Head of caudate nucleus (tissue), 42 donors: ENCODE data around the gene PSAPL1.

Experiments
- DNase-seq, 42 donors: peaks; one replicate each; pipeline versions ENCODE4 v3.0.0 to v3.0.0-alpha.2; 2020 to 2021; ENCODE audit warnings: mixed read lengths in 7 of 42
- intact Hi-C: fragments of 100-400 bp; cut with DNase I; formaldehyde crosslinking; loops from one replicate; pipeline ENCODE4 v1.15.0; 2022

Gene PSAPL1

DNA sequence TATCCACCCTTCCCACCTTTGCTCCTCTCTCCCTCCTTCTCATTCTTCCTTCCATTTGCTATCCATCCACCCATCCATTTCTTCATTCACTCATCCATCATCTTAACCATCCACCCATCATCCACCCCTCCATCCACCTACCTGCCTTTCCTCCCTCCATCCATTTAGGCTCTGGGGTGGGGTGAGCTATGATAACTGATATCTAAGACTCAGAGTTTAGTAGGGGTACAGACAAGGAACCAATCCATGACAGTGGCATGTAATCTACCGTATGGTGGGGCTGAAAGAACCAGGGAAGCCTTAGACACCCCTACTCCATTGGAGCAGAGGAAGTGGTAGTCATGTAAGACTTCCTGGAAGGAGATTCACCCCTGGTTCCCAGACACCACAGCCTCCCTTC is 23.2 kb downstream of the PSAPL1 start:
- peak in 2 of 42 donors; percentile 4 to 6 for DNase-seq
- intact Hi-C loops, result no loop called here

DNA sequence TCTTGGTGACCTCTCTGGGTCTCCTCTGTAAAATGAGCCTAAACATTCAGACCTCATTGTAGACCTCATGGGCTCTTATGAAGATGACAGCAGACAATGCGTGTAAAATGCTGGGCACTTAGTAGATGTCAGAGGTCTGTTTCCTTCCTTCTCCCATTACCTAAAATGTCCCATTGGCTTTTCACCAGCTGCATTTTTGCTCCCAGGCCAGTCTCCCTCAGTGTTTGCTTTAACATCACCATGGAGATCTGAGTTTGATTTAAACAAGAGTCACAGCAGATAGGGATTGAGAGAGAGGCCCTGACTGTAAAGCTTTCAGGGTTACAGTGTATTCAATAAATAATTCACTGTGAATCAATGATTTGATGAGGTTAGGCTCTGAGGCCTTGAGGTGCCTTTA is 24.3 kb downstream of the PSAPL1 start:
- intact Hi-C loops, result no loop called here
- DNase-seq, result peak in 1 of 42 donors; percentile 14

DNA sequence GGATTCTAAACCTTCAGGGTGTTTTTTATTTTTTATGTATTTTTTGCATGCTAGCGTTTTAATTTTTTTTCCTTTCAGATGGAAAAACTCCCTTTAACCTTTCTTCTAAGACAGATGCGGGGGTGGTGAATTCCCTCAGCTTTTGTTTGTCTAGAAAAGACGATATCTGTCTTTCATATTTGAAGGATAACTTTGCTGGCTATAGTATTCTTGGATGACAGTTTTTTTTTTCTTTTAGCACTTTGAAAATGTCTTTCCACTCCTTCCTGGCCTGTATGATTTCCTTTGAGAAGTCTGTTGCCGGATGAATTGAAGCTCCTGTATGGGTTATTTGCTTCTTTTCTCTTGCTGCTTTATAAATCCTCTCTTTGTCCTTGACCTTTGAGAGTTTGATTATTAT is 26.6 kb downstream of the PSAPL1 start:
- peak in 1 of 42 donors; percentile 0 for DNase-seq
- intact Hi-C loops, result no loop called here

DNA sequence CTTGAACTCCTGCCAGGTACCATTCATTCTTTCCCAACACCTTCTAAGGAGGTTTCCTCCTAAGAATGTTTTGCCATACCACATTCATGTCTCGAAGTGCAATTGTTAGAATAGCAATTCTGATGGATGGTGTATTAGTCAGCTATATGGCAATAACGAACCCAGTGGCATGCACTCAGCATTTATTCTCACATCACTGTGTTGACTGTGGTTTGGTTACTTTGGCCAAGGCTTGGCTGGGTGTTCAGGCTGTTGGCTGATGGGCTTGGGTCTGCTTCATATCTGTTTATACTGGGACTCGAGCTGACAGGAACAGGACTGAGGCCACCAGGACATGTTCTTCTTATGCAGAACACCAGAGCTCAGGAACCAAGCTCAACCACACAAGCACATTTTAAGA is 31.7 kb downstream of the PSAPL1 start:
- DNase-seq, result peak in 13 of 42 donors; percentile 1 to 18 (median 6)
- intact Hi-C loops, result no loop called here

DNA sequence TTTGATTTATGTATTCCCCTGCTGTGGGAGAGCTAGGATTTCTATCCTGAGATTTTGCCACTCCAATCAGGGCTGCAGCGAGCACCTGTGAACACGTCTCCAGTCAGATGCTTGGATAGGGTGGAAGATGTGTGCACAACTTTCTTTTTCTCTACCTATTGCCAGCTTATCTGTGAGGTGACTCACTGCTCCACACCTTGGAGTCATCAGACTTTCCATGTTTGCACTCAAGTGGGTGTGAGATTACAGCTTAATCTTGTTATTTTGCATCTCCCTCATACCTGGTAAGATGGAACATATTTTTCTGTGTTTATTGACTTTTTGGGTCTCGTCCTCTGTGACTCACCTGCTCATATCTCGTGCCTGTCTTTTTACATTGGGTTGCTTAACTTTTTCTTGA is 32.2 kb downstream of the PSAPL1 start:
- intact Hi-C loops, result no loop called here
- DNase-seq, result peak in 21 of 42 donors; percentile 2 to 59 (median 16)

DNA sequence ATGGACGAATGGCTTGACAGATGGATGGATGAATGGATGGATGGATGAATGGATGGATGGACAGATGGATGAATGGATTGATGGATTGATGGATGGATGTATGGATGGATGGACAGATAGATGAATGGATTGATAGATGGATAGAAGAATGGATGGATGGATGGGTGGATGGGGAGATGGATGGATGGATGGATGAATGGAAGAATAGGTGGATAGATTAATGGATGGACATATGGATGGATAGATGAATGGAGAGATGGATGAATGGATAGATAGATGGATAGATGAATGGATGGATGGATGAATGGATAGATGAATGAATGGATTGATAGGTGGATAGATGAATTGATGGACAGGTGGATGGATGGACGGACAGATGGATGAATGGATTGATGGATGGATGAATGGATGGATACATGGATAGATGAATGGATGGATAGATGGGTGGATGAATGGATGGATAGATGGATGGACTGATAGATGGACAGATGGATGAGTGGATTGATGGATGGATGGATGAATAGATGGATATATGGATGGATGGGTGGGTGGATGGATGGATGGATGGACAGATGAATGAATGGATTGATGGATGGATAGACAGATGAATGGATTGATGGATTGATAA is 33.9 kb downstream of the PSAPL1 start:
- DNase-seq, result no peak
- intact Hi-C loops, result no loop called here

DNA sequence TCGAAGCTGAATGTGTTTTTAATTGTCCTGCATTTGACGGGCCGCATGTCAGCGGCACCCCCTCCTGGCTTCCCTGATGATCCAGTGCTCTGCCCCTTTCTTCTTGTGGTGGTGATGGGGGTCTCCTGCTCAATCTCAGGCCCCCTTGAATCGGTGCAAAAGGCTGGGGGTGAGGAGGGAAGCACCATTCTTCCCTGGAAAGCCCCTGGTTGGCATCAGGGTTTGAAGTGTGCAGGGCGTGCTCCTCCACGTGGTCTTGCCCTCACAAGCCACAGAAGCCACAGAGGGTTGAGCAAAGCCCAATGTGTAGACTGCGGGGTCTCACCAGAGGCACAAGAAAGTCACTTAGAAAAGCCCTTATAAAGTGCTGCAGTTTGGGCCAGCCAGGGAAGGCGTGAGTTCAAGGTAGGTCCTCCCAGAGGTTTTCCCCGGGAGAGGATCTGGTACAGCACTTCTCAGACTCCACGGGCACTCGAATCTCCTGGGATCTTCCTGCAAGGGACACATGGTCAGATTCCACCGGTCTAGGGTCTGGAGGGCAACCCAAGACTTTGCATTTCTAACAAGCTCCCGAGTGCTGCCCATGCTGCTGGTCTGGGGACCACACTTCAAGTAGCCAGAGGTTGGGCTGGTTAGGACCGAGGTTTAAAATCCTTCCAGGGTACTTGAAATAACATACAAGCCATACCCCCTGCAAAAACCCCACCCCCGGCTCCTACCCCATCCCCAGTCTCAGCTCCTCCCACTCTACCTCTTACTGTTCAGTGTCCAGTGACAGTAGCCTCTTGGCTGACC is 35.1 kb downstream of the PSAPL1 start:
- peak in 17 of 42 donors; percentile 1 to 36 (median 9) for DNase-seq

DNA sequence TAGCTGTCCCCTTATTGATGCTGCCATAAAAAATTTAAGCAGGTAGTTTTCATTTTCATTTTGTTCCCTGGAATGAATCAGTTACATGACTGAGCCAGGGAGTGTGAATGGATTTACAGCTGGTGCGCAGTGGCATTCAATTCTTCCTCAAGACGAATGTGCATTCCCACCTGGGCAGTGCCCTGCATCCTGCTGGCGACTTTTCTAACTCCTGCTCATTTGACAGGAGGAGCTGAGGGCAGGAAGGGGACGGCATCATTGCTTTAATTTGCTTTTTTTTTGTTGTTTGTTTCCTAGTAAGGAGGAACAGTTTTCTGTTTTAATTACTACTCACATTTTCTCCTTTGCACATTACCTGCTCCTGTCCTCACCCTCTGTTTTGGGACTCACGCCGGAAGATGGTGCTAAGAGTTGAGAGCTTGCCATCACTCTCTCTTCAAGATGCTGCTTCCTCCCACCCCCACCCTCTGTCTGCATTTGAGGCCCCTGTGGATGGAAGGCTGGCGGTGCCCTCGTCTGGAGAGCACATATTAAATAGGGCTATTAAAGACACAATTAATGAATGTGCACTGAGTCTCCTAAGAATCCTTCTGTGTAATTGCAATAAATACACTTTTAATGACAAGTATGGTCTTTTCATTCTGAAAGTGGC is 35.8 kb downstream of the PSAPL1 start:
- peak in 19 of 42 donors; percentile 7 to 40 (median 13) for DNase-seq
- intact Hi-C loops, result no loop called here

More for the DNA sequence above, 35.1 kb downstream of the PSAPL1 start:
- intact Hi-C loops, result no loop called here

DNA sequence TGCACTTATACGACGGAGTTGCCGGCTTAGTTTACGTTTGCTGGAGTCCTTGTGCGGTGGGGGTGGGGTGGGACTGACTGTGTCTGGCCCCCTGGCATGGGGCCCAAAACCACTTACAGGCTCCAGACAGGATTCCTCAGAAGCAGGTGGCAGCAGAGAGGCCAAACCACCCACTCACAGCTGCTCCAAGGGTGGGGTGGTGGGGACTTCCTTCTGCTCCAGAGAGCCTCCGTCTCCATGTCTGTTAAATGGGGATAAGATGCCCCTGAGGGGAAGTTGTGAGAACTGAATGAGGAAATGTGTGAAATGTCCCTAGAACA is 36.7 kb downstream of the PSAPL1 start:
- intact Hi-C loops, result no loop called here
- peak in 21 of 42 donors; percentile 11 to 63 (median 35) for DNase-seq

DNA sequence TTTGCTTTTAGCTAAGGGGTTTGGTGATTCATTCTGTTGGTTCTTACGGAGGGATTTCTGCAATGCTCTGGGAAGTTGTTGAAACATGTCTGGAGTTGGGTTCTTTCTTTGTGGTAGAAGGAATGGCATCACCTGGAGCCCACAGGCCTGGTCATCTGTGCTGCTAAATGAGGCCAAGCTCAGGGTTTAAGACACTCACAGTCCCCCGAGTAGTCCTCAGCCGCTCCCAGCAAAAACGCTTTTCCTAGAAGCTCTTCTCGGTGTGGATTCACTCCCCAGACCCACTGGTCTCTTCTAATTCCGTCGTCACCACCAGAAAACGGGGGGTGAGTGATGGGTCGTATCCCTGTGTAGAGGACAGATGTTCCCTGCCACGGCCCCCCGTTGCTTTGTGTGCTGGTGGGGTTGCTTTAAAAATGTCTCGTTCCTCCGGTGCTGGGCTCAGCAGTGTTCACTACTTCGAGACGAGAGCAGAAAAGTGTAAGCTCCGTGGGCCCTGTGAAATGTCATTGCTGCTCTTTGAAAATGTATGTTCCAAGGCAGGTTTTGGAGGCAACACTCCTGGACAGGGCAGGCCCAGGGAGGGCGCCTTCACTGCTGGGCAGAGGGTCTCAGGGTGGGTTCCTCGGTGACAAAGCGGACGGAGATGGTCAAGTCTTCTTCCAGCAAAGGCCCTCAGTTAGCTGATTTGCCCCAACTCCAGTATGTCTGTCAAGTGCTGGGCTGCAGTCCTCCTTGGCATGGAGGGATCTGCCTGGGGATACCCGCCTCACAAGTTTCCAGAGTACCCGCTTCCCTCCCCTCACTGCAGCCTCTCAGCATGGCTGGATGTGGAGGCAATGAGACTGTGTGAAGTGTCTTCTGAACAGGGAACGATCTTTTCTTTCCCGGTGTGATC is 37.3 kb downstream of the PSAPL1 start:
- DNase-seq, result peak in 13 of 42 donors; percentile 1 to 44 (median 10)
- intact Hi-C loops, result no loop called here

DNA sequence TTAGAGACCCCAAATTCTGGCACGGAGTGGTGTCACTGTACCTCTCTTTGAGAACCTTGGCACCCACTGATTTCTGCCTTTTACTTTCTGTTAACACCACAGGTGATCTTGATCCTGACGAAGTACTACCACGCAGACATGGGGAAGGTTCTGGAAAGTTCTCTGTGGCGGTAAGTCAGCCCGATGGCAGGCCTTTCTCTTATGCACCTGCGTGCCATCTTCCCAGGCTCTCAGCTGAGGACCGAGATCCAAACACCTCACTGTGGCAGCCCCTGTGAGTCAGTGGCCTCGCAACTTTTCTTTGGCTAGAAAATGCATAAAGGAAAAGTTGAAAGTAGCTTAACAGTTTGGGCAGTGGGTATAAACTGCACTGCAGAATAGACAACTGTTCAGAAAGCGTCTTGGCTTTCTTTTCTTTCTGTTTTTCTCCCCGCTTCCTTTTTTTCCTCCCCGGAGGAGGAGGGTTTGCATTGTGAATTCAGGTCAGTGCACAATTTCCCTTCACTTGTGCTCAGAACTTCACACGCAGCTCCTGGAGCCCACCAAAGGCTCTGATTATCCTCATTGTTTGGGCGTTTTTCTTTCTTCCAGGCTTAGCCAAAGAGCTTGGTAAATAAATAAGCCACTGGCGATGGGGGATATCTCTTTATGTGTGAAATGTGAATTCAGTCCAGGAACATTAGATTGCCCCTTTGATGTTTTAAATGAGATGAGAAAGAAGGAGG is 38.4 kb downstream of the PSAPL1 start:
- peak in 11 of 42 donors; percentile 1 to 39 (median 10) for DNase-seq
- intact Hi-C loops, result no loop called here

DNA sequence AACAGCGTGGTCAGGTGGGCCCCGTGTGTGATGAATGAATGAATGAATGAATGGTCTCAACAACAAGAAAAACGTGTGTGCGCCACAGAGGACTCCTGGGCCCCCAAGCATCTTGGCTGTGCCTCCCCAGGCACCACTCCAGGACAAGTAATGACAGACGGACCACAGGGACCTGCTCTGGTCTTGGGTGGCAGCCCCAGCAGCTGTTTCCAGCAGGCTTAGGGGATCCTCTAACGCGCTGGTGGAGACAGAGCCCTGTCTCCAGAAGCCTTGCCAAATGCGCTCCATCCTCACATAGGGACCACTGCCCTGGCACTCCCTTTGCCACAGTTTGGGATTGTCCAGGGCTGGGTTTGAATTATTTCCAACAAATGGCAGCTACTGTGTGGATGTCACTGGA is 39.1 kb downstream of the PSAPL1 start:
- peak in 14 of 42 donors; percentile 1 to 36 (median 10) for DNase-seq
- intact Hi-C loops, result no loop called here

DNA sequence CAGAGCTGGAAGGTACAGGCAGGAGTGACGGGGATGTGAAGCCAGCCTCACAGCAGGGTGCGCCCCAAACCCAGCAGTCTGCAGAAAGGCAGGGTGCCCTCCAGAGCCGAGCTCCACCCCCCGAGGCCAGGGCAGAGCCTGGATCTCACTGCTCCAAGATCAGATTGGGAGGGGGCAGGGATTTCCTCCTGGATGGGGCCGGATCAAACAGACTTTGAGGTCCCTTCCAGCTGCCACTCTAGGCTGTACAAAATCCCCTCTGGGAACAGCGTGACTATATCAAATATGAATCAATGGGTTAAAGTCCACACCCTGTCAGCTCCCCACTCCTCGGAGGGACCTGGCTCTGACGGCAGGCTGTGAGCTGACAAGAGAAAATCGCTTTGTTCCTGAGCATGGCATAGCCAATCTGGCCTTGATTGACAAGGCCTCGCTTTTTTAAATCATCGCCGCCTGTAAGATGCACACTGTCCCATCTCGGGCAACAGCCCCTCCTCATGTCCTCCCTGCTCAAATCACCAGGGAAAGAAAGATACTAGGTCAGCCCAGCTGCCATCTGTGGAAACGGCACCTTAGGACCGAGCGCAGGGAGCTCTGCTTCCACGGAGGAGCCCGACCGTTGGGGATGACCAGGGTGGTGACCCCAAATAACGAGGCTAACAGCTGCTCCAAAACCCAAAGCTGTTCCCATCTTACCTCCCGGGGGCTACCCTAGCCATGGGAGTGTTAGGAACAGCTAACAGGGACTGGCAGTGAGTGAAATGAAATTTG is 39.9 kb downstream of the PSAPL1 start:
- peak in 15 of 42 donors; percentile 1 to 38 (median 12) for DNase-seq
- intact Hi-C loops, result no loop called here

DNA sequence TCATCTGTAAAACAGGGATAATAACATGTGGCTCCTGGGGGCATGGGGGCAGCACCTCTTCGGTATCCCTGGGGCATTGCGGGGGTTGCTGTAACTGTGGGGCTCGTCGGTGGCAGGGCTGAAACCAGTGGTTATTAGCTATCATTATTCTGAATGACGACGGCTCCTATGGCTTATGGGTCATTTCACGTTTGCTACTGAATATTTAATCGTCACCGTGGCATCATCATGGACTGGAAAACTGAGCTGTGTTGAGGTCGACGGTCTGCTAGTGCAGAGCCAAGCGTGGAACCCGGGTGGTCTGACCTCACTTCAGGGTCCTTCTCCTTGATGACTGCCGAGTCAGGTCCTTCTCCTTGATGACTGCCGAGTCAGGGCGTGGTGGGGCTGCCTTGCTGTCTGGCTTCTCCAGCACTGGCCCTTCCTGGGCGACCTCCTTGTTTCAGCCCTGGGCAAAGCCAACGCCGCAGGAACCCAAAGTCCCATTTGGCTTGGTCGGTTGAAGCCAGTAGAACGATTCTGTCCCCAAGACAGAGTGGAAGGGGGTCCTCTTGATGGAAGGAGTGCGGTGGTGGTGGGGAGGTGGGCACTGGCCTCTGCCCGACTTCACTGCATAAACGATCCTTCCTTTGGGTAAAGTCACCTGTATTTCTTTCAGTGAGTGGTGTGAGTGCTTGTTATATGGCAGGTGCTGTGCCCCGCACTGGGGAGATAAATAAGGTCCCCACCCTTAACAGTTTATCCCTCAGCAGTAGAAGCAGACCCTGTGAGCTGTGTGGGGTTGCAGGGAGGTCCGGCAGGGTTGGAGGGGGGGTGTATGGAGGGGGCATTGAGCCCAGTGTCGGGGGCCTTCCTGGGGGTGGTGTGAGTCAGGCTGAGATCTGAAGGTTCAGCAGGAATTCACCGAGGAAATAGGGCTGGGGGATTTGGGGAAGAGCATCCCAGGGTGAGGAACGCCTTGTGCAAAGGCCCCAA is 40.8 kb downstream of the PSAPL1 start:
- intact Hi-C loops, result no loop called here
- DNase-seq, result peak in 15 of 42 donors; percentile 1 to 40 (median 11)

DNA sequence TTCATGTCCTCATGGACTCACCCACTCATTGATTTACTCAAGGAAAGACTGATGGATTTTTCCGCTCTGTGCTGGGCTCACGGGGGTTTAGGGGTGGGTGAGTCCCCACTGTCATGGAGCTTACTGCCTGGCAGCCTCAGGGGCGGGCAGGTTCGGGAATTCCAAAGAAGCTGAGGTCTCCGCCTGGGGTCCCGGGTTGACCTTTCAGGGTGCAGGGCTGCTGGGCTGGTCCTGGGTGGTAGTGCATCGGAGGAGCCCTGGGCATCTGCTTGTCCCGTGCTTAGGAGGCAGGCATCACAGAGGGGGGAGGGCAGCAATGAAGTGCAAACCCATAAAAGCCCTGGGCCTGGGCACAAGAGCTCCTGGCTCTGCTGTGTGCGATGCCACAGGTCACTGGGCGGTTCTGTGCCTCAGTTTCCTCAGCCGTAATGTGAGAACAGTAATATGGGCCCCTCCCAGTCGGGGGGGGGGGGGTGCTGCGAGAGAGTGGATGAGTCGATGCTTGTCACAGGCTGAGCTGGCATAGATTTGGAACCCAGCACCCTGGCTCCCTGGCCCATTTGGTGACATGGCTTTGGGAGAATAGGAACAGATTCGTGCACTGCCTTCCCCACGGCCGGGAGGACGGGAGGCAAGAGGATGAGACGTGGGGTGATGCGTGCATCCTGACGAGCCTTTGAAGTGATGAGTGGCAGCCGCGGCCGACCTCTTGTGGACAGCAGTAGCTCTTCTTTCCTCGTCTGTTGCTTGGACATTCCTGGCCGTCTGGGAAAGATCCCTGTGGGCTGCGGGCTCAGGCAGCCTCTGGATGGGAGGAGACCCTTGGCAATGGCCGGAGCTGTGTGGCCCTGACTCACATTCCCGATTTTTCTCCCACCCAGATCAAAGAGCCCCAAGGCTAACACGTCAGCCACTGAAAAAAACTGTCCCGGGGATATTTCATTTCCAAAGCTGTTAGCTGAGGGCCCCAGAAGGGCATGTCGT is 42.0 kb downstream of the PSAPL1 start:
- intact Hi-C loops, result no loop called here
- DNase-seq, result peak in 17 of 42 donors; percentile 2 to 61 (median 16)
